Left lung (tissue), 10 donors: ENCODE measurements around the gene PDCD1. TPM values are rescaled to one million over a fixed set of nuclear protein-coding genes. Genes with fewer than 3 reads are reported as not detected.

Experiments used
- ATAC-seq: fragments of 200-7000 bp; cut with Tn5 transposase; one replicate; pipeline ENCODE4 v1.9.1; 2020; ENCODE audit warnings: moderate library complexity
- DNase-seq, 4 donors: peaks; one replicate each; pipeline ENCODE4 v3.0.0-alpha.2; 2013 to 2020
- H3K27ac ChIP-seq, 2 donors: fragments of 200-600 bp; sonication (generic) in 1 of 2; one replicate each; pipeline versions ENCODE4 v1.5.0 to v1.8.0; 2020 to 2021
- H3K27me3 ChIP-seq, 2 donors: fragments of 200-600 bp; sonication (generic) in 1 of 2; one replicate each; pipeline versions ENCODE4 v1.5.0 to v1.8.0; 2020 to 2021
- H3K36me3 ChIP-seq, 2 donors: fragments of 200-600 bp; sonication (generic) in 1 of 2; one replicate each; pipeline versions ENCODE4 v1.5.0 to v1.8.0; 2020 to 2021
- H3K4me1 ChIP-seq, 2 donors: fragments of 200-600 bp; one replicate each; pipeline ENCODE4 v1.8.0; 2021
- H3K4me3 ChIP-seq, 2 donors: fragments of 200-600 bp; sonication (generic) in 1 of 2; one replicate each; pipeline versions ENCODE4 v1.5.0 to v1.8.0; 2020 to 2021; ENCODE audit warnings: mild to moderate bottlenecking in 1 of 2
- H3K9me3 ChIP-seq, 2 donors: fragments of 200-600 bp; sonication (generic) in 1 of 2; one replicate each; pipeline versions ENCODE4 v1.5.0 to v1.8.0; 2020 to 2021
- CTCF ChIP-seq, 2 donors: fragments of 200-600 bp; sonication (generic) in 1 of 2; IDR thresholded peaks; one replicate each; pipeline versions ENCODE4 v1.5.0 to v1.8.0; 2021; ENCODE audit warnings: antibody characterized with exemption in 2 of 2
- intact Hi-C, 2 donors: fragments of 100-400 bp; cut with DNase I; formaldehyde crosslinking; loops; one replicate each; pipeline versions ENCODE4 v1.11.2 to v1.14.2; 2022
- polyA plus RNA-seq, 6 donors: library from polyadenylated mRNA; unstranded; fragments of 120-200 nt; gene quantifications; one replicate each; pipeline ENCODE4 v1.2.1, GENCODE V29; 2013; ENCODE audit not compliant: insufficient read length in 6 of 6
- total RNA-seq, 2 donors: library from RNA; stranded (reverse); fragmentation: NEBNext Ultra II Directional; extraction: Animal tissue kit (Norgen Biotek cat#: 25700); gene quantifications; one replicate each; pipeline ENCODE4 v1.2.1, GENCODE V29; 2021
- donor health status: DM: no; HTN: yes; CAD: no.
- donor health status: DM: no; HTN: no; CAD: no.

Gene PDCD1
- total and polyA plus RNA-seq, 8 donors, result 0.15 to 1.1 (median 0.31) TPM

- no peak for ATAC-seq
- intact Hi-C loops, result no loop called here
- Histone ChIP-seq H3K27me3 (peaks cover 0 to 61% of the 10 kb centered on the region in 2 donors), H3K4me3 (no peak overlapping the region), H3K36me3 (no peaks in the 10 kb centered on the region), H3K9me3 (no peaks in the 10 kb centered on the region), H3K27ac (no peak overlapping the region), H3K4me1 (peaks cover 0 to 12% of the 10 kb centered on the region in 2 donors)
- peak in 2 of 4 donors; percentile 28 to 72 for DNase-seq
- no peak for TF ChIP-seq CTCF (IDR thresholded peaks at IDR 0.05)
These were observed 42.9 kb downstream of the PDCD1 start for GRCh38 chr2:241815477-241816430.

- DNase-seq, result peak in 2 of 4 donors; percentile 26 to 73
These were observed 43.8 kb downstream of the PDCD1 start for GRCh38 chr2:241814643-241815476.

GRCh38 chr2:241814393-241814642 is 44.4 kb downstream of the PDCD1 start:
- Histone ChIP-seq H3K27me3 (peaks cover 0 to 62% of the 10 kb centered on the region in 2 donors), H3K27ac (no peak overlapping the region), H3K36me3 (no peaks in the 10 kb centered on the region), H3K4me1 (peaks cover 0 to 12% of the 10 kb centered on the region in 2 donors), H3K4me3 (no peak overlapping the region), H3K9me3 (no peaks in the 10 kb centered on the region)
- intact Hi-C loops, result no loop called here
- no peak for ATAC-seq
- peak in 1 of 4 donors; percentile 76 for DNase-seq
- TF ChIP-seq CTCF (IDR thresholded peaks at IDR 0.05), result no peak

More at GRCh38 chr2:241814643-241815476, 43.8 kb downstream of the PDCD1 start:
- no peak overlapping the region for H3K27ac ChIP-seq
- peaks cover 0 to 62% of the 10 kb centered on the region in 2 donors for H3K27me3 ChIP-seq
- intact Hi-C loops, result no loop called here
- no peaks in the 10 kb centered on the region for H3K36me3 ChIP-seq
- no peak overlapping the region for H3K4me3 ChIP-seq
- H3K9me3 ChIP-seq, result no peaks in the 10 kb centered on the region
- no peak for ATAC-seq
- H3K4me1 ChIP-seq, result peaks cover 0 to 12% of the 10 kb centered on the region in 2 donors
- no peak for TF ChIP-seq CTCF (IDR thresholded peaks at IDR 0.05)

GRCh38 chr2:241813644-241814392 is 44.9 kb downstream of the PDCD1 start:
- H3K27ac ChIP-seq, result no peak overlapping the region
- no peaks in the 10 kb centered on the region for H3K36me3 ChIP-seq
- peak in 2 of 4 donors; percentile 29 to 60 for DNase-seq
- peaks cover 0 to 12% of the 10 kb centered on the region in 2 donors for H3K4me1 ChIP-seq
- intact Hi-C loops, result no loop called here
- no peak for TF ChIP-seq CTCF (IDR thresholded peaks at IDR 0.05)
- H3K4me3 ChIP-seq, result no peak overlapping the region
- peaks cover 0 to 66% of the 10 kb centered on the region in 2 donors for H3K27me3 ChIP-seq
- no peaks in the 10 kb centered on the region for H3K9me3 ChIP-seq
- peak; percentile 27 for ATAC-seq
